Superior temporal gyrus (tissue), 1 donor: ENCODE results near the gene PDLIM4.
A peak's percentile ranks its signal among the peaks of the same experiment; 100 is the strongest.

Experiments used
- DNase-seq: peaks from one replicate; pipeline ENCODE4 v3.0.0-alpha.2; 2016; ENCODE audit errors: extremely low spot score

Gene PDLIM4

DNA sequence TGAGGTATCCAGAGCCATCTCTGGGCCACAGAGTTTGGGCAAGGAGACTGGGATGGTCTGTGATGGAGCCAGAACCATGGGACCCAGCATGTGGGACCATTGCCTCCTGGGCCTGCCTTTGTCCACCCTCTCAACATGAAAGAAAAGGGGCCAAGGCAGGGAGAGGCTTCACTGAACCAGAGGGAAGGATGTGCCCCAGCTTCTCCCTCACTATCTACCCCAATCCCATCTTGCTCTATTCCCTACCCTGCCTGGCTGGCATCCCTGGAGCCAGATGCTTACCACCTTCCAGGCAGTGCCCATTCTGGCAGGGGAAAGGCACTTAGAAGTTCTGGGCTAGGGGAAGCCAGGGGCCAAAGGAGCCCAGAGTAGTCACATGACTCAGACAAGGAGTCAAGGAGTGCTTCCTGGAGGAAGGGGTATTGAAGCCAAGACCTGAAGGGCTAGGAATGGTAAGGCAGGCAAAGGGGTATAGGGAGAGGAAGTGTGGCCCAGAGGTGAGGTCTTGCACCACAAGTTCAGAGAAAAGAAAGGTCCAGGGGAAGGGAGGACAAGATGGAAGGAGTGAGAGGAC is 9.8 kb downstream of the PDLIM4 start:
- DNase-seq = no peak

DNA sequence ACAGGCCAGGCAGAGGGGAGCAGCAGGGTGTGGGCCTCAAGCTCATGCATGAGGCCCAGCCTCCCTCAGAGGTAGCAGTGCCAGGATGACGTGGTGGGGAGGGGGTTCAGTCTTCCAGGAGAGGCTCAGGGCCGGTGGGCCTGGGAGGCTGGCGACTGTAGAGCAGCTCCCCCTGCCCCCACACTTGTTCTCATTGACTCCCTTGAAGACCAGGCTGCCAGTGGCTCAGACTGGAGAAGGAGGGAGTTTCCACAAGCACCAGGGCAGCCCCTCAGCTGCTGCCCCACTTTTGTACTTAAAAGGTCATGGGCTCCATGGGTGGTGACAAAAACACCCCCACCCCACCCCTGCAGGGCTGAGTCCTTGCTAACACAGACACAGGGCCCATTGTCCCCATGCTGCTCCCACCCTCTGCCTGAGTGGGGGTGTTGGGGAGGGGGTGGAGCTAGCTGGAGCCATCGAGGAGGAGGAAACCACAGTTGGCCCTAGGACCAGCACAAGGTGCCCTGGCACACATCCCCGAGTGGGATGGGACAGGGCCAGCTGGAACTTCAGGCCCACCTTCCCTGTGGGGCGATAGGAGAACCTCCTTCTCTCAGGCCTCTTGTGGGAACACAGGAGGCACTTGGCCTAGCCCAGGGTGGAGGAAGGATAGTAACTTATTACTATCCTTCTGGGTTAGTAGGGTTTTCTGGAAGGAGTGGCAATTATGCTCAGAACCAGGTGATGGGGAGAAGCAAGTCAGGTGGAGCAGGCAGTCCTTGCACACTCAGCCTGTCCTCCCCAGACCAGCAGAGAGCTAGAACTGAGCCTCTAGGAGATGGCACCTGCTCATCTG is 10.7 kb downstream of the PDLIM4 start:
- DNase-seq = peak; percentile 36

DNA sequence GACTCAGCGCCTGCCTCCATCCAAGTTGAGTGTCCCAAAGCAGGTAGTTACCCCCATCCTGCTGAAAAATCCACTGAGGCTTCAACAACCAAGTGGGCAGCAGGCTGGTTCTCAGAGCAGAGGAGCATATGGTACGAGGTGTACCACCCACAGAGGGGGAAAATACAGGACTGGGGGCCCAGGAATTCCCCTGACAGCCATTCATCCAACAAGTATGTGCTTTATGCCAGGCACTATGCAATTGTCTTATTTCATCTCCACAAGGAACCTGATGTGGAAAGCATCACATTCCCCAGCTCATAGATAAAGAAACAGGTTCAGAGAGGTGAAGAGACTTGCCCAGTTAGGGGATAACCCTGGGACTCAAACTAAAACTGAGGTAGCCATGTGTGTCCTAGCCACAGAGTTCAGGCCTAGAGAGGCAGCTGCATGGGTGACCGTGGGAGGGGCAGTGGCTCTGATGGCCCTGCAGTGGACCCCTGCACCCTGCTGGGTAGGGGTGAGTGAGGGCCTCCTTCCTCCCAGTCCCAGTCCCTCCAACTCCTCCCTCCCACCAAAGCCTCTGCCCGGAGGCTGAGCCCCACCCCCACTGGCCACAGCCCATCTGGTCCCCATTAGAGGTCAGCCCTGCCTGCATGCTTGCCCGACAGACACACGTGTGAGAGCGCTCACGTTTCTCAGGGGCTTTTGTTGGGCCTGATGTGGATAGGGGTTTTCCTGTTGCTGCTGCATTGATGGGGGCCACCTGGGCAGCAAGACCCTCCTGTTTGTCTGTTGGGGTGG is 11.5 kb downstream of the PDLIM4 start:
- DNase-seq = no peak

DNA sequence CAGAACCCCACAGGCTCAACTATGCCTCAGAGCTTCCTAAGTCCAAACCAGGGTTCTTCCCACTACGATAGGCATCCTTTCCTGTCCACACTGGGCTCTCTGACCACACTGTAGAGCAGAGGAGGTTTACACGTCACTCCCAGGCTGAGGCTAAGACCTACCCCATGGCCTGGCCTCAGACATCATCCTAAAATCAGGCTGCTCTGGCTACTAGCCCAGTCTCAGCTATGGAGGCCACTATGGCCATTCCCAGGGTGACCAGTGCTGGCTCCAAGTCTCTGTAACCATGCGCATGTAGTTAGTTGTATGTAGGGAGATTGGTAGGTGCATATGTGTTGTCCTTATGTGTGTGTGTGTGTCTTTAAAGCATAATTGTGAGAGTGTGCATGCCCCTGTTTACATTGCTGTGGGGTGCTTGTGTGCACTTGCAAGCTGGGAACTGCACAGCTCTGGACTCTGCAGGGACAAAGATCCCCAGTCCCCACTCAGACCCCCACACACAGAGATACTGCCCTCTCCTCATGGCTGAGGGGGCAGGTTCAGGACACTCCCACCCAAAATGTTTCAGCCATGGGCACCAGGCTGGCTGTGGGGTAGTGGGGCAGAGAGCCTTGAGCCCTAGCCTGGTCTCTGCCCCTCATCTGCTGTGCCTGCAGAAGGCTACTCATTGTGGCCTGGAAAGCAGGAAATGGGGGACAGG is 12.3 kb downstream of the PDLIM4 start:
- no peak for DNase-seq

DNA sequence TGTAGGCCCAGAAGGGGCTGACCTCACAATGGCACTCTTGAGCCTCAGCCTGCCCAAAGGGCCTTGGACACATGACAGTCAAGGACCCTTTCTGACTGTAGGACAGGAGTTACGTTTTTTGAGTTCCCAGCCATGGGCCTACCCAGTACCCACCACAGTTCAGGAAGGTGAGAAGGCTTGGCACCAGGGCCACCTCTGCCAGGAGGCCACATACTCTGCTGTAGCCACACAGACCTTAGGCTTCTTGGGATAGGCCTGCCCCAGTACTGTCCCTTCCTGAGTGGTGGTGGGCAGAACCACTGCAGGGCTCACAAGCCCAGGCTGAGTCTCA is 12.8 kb downstream of the PDLIM4 start:
- no peak for DNase-seq

DNA sequence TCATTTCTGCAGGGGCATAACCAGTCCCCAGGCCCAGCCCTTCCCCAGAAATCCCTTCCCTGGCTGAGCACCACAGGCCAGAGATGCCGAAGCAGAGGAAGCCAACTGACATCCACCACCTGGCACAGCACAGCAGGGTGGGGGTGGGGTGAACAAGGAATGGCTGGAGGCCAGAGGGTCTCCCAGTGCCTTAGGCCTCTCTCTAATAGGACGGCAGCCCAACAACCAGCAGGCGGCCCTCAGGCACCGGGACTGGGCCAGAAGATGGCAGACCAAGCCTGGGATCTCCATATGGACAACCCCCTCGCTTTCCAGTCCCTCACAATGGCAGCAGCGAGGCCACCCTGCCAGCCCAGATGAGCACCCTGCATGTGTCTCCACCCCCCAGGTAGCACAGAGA is 13.2 kb downstream of the PDLIM4 start:
- DNase-seq = no peak

DNA sequence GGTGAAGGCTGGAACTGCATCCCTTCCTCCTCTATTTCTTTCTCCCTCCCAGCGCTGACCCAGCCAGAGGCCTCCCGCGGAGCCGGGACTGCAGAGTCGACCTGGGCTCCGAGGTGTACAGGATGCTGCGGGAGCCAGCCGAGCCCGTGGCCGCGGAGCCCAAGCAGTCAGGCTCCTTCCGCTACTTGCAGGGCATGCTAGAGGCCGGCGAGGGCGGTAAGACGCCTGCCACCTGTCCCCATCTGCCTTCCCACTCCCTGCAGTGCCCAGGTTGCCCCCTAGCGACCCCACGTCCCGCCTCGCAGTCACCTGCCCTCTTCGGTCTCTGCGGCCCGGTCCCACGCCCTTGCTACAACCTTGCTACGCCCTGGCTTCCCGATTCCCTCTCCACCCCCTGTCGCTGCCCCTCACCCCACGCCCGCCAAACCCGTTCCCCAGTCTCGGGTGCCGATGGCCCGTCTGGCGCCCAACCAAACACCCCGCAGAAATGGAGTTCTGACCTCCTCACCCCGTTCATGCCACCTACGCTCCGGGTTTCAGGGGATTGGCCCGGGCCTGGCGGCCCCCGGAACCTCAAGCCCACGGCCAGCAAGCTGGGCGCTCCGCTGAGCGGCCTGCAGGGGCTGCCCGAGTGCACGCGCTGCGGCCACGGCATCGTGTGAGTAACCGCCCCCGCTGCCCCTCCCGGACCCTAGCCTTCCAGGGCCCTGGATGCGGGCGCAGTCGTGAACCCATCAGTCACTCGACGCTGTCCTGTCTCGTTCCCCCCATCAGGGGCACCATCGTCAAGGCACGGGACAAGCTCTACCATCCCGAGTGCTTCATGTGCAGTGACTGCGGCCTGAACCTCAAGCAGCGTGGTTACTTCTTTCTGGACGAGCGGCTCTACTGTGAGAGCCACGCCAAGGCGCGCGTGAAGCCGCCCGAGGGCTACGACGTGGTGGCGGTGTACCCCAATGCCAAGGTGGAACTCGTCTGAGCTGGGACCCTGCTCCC is 14.1 kb downstream of the PDLIM4 start:
- no peak for DNase-seq

DNA sequence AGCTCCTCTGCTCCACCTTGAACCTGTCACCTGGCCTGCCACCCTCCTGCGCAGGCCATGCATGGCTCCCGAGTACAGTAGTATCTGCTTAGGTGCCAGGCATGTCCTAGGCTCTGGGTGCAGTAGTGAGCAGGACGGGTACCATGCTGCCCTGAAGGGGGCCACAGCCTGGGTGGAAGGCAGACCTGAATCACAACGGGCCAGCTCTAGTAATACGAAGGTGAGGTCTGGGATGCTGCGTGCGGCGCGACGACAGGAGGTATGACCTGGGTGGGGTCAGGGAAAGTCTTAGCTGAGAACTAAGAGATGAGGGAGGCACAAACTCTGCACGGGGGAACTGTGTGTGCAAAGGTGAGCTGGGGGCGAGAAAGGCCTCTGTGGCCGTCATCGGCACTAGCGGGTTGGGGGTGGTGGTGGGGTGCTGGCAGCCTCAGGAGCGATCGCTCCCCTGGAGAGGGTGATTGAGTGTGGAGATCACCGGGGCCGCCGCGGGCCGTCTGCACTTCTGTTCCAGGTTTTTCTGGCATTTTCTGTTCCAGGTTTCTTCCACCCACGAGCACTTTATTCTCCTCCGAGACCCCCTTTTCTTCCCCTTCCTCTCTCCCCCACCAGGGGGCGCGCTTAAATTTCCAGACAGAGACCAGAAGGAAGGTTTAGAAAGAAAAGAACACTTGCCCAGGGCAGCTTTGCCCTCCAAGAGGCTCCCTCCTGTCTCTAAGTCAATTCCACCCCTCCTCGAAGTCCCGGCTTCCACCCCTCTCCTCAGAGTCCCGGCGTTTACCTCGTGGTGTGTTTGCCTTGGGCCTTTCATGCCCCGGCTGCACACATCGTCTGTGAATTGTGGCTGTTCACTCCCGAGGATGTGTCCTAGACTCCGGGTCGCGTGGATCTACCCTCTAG is 15.1 kb downstream of the PDLIM4 start:
- DNase-seq = peak; percentile 60

DNA sequence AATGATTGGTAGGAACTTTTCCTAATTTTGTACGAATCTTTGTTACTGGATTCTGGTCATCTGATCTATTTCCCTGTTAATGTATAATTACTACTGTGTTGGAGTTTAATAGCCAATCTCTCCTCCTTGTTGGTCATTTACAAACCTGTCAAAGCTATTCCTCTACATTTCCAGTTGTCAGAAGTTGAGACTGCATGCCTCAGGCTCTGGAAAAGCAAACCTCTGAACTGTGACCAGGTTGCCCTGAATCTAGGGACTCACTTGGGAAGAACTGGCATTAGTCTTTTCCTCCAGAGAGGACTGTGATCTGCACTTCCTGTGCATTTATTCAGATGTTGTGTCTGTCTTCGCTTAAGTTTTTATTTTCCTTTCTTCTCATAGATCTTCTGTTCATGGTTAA is 16.1 kb downstream of the PDLIM4 start:
- no peak for DNase-seq

DNA sequence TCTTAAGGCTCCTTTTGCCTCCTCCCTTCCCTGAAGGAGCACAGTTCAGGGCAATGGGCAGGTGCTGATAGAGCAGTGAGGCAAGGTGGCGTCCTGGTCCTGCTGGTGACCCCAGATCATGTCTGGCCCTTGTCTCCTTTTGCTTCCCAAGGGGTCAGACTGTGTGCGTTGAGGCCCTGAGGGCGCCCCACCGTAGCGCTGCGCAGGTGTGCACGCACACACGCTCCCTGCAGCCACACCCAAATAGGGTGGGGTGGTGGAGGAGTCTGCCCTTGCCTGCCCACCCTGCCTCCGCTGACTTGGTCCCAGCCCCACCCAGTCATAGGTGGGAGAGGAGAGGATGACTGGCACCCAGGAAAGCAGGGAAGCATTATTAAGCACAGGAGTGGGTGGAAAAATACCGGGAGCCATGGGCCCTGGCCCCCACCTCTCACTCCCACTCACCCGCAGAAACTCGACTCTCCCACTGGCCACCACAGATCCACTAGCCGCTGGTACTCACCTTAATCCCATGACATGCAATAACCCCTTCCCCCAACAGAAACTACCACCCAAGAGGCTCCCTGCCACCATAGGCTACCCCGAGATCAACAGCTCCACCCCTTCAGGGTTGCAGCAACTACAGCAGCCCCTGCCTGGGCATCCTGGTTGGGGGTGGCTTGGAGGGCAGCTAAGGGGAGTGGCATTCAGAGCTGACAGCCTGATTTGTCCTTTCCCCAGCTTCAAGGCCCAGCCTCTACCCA is 16.7 kb downstream of the PDLIM4 start:
- DNase-seq = no peak

DNA sequence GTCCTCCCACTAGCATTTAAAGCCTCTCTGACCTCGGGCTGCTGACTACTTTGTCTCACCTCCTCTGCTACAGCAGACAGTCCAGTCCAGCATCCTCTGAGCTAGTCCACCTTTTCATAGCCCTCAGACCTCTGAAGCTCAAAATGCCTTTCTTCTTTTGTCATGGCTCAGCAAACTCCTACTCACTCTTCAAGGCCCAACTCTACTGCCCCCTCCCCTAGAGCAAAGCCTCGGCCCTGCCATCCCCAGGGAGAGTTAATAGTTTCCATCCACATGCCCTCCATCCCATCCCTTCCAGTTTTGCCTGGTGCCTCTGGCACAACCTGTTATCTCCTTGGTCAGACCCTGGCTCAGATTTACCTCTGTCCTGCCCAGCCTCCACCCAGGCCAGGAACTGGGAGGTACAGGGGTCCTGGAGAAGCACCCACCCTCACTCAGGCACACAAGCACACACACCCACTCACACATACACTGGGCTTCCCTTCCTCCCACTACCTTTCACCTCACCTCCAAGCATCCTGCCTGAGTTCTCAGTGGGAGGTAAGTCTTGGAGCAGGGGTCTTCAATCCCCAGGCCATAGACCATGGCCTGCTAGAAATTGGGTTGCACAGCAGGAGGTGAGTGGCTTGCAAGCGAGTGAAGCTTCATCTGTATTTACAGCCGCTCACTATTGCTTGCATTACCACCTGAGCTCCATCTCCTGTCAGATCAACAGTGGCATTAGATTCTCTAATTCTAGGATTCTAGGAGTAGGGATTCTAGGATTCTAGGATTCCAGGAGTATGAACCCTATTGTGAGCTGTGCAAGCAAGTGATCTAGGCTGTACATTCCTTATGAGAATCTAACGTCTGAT is 18.1 kb downstream of the PDLIM4 start:
- DNase-seq = no peak

DNA sequence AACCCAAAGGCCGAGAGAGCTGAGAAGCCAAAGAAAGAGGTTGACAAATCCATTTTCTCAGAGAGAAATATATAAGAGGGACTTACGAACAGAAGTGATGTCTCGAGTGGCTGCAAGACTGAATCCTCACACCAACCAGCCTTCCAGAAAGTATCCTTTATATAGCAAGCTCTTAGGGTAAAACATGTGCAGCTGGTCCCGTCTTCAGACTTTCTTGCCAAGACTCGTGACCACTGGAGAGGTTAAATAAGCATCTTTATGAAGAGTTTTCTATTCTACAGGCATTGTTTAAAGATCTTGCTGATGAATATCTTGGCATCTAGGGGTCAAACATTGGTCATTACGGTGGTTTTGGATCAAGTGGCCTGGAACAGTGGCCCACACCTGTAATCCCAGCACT is 19.8 kb downstream of the PDLIM4 start:
- no peak for DNase-seq

DNA sequence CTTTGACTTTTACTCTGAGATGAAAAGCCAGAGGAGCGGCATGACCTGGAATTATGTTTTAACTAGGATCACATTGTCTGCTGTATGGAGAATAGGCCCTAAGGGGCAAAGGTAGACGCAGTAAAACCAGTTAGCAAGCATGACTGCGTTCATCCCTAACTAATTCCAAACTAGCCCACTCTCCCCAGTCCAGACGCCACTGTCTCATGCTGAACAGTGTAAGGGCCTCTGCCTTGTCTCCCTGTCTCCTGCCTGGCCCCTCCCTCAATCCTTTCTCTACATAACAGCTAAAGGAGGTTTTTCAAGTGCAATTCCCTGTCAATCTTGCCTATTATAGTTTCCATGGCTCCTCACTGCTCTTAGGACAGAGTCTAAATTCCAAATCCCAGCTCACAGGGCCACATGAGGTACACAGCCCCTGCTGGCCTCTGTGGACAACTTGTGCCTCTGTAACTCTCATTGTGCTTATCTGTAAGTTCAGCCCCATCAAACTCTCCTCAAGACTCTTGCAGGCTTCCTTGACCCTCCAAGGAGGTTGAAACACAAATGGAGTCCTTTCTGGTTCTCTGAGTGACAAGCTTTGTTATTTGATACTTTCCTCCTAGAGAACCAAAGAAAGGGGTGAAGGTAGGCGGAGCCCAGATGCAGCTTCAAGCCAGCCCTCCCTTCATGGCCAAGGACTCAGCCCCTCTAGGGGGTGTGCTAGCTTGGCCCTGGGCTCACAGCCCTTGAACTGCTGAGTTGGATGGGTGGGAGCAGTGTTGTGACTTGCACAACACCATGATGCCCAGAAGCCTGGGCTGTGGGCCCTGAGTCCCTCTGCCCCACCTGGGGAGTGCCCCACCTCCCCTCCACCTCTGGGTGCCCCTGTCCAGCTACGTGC is 20.7 kb downstream of the PDLIM4 start:
- DNase-seq = no peak

DNA sequence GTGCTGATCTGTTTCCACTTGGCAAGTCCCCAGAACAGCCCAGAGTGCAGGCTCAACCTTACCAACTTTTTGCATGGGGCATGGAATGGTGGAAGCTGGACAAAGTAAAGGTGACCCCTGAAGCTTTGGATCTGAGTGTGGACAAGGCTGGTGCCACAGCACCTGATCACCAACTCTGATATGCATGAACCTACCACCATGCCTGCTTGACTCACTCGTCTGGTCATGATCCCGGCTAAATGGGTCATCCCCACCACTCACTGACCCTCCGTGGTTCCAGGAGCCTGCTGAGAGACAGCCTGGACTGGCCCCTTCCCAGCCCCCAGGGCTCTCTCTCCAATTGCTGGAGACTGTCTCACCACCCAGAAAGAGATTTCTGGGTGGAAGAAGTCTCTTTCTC is 22.3 kb downstream of the PDLIM4 start:
- DNase-seq = no peak

DNA sequence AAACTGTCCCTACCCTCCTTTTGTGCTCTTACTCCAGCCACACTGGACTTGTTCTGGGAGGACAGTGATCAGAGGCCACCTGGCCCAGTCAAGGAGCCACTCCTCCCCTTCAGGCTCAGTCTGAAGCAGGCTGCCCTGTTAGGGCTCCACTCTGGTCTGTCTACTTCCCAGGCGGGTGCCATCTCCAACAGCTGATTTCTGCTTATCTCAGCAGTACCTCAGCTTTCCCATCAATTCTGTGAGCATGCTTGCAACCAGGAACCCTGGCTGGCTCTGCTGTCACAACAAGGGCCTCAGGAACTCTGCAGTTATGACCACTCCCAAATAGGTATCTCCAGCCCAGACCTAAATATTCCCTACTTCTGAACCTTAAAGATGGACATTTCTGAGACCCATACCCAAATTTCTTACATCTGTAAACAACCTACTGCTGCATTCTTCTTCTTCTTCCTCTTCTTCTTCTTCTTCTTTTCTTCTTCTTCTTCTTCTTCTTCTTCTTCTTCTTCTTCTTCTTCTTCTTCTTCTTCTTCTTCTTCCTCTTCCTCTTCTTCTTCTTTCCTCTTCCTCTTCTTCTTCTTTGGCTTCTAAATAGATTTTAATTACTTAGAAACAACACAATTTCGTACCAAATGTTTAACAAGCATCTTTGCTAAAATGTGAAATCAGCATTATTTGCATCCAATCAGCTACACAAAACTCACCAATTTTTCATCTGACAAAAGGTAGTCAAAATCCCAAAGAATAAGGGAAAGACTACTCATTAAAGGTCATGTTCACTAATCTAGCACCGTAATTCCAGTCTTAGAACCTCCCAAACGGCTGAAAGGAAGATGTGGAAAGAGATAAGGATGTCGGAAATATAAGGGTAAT is 23.1 kb downstream of the PDLIM4 start:
- DNase-seq = no peak

DNA sequence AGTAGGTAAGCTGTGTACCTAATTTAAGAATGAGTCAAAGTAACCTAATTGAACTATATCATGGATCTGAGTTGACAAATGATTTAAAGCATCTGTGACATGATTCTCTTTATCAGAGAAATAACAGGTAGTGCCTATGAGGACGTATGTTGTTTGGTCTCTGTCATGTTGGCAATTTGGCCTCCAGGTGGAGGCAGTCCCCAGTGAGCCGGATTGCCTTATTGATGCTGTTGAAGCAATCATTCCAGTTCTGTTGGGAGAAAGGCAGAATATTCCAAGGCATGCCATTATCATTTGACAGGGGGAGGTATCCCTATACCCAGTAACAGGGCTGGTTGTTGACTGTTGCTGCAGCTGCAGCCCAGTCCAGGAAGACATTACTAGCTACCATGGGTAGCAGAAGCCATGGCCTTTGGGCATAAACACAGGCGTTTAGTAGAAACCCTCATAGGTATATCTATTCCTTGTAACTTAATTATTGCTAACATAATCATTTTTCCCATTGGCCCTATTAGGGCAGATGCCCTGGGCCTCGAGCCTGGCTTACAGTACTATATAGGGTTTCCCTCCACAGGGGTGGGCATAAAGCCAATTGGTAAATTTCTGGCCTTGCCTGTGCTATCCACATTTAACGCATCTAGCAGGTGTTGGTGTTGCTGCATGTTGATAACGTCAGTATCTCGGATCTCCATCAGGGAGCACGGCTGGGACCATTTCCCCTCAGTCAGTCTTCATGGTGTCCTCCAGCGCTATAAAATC is 24.5 kb downstream of the PDLIM4 start:
- no peak for DNase-seq
